Vagina (tissue), 2 donors: Measurements from ENCODE around the gene NHERF1. TPM values are rescaled to one million over a fixed set of nuclear protein-coding genes. Genes with fewer than 3 reads are reported as not detected.

Experiments used
- DNase-seq, 2 donors: peaks; one replicate each; pipeline ENCODE4 v3.0.0-alpha.2; 2017; ENCODE audit errors: extremely low spot score in 2 of 2
- H3K27ac ChIP-seq: fragments of 200-600 bp; sonication (generic); one replicate; pipeline ENCODE4 v1.5.1; 2019
- H3K27me3 ChIP-seq: fragments of 200-600 bp; sonication (generic); one replicate; pipeline ENCODE4 v1.5.1; 2019
- H3K36me3 ChIP-seq, 2 donors: fragments of 200-600 bp; sonication (generic); one replicate each; pipeline ENCODE4 v1.5.1; 2017 to 2019
- H3K4me1 ChIP-seq: fragments of 200-600 bp; sonication (generic); one replicate; pipeline ENCODE4 v1.5.1; 2019
- H3K4me3 ChIP-seq, 2 donors: fragments of 200-600 bp; sonication (generic); 1 replicate in 1 of 2; 2 replicates in 1 of 2; pipeline ENCODE4 v1.5.1; 2016 to 2019
- H3K9me3 ChIP-seq: fragments of 200-600 bp; sonication (generic); one replicate; pipeline ENCODE4 v1.5.1; 2019
- POLR2A ChIP-seq, 2 donors: fragments of 450-650 bp; IDR thresholded peaks; one replicate each; pipeline ENCODE4 v1.6.1; 2017; ENCODE audit warnings: antibody characterized with exemption in 2 of 2, mild to moderate bottlenecking in 2 of 2, moderate library complexity in 2 of 2
- POLR2AphosphoS5 ChIP-seq, 2 donors: sonication (generic); formaldehyde crosslinking; IDR thresholded peaks; one replicate each; pipeline ENCODE4 v1.9.0; 2017; ENCODE audit warnings: antibody characterized with exemption in 2 of 2, mild to moderate bottlenecking in 2 of 2, low read depth in 1 of 2; ENCODE audit not compliant: insufficient read depth in 1 of 2
- intact Hi-C: fragments of 100-400 bp; cut with DNase I; formaldehyde crosslinking; loops from one replicate; pipeline ENCODE4 v1.15.1; 2023
- total RNA-seq: library from RNA; depleted of rRNA; stranded (reverse); fragments of >200 nt; gene quantifications from one replicate; pipeline ENCODE4 v1.2.3, GENCODE V29; 2016
- TF ChIP-seq, protein P1 (sequence below), 3 experiments: fragments of 450-650 bp in 2 of 3; fragments of 200-600 bp in 1 of 3; sonication (generic) in 1 of 3; IDR thresholded peaks; one replicate each; pipeline ENCODE4 v1.5.1; 2017 to 2019; ENCODE audit warnings: antibody characterized with exemption in 3 of 3, mild to moderate bottlenecking in 2 of 3, moderate library complexity in 2 of 3

The NHERF1 gene
- total RNA-seq, 1 donor from 2014 or later: 57.2 TPM

- Histone ChIP-seq H3K4me3 (no peak overlapping the region), H3K27ac (no peak overlapping the region), H3K4me1 (no peaks in the 10 kb centered on the region), H3K36me3 (peaks cover 0 to 23% of the 10 kb centered on the region in 2 donors), H3K9me3 (no peaks in the 10 kb centered on the region), H3K27me3 (no peaks in the 10 kb centered on the region)
- intact Hi-C loops: loop anchor here (5.0 kb wide), 1 partner anchor 72 kb away; no protein-coding TSS in a partner anchor
- TF ChIP-seq, protein P1, sequence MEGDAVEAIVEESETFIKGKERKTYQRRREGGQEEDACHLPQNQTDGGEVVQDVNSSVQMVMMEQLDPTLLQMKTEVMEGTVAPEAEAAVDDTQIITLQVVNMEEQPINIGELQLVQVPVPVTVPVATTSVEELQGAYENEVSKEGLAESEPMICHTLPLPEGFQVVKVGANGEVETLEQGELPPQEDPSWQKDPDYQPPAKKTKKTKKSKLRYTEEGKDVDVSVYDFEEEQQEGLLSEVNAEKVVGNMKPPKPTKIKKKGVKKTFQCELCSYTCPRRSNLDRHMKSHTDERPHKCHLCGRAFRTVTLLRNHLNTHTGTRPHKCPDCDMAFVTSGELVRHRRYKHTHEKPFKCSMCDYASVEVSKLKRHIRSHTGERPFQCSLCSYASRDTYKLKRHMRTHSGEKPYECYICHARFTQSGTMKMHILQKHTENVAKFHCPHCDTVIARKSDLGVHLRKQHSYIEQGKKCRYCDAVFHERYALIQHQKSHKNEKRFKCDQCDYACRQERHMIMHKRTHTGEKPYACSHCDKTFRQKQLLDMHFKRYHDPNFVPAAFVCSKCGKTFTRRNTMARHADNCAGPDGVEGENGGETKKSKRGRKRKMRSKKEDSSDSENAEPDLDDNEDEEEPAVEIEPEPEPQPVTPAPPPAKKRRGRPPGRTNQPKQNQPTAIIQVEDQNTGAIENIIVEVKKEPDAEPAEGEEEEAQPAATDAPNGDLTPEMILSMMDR (IDR thresholded peaks at IDR 0.05): no peak
- TF ChIP-seq POLR2AphosphoS5 (IDR thresholded peaks at IDR 0.05; ENCODE audit: insufficient read depth in 1 of 2, low read depth in 1 of 2): no peak
- no peak for TF ChIP-seq POLR2A (IDR thresholded peaks at IDR 0.05)
- no peak for DNase-seq
These were observed 42.0 kb downstream of the NHERF1 start for GRCh38 chr17:74790161-74791058.

- no peak overlapping the region for H3K4me3 ChIP-seq
- no peaks in the 10 kb centered on the region for H3K27me3 ChIP-seq
- no peak overlapping the region for H3K27ac ChIP-seq
- DNase-seq: no peak
- intact Hi-C loops: loop anchor here (5.0 kb wide), 1 partner anchor 70 kb away; no protein-coding TSS in a partner anchor
- H3K36me3 ChIP-seq: peaks cover 0 to 26% of the 10 kb centered on the region in 2 donors
- H3K9me3 ChIP-seq: no peaks in the 10 kb centered on the region
- no peaks in the 10 kb centered on the region for H3K4me1 ChIP-seq
- TF ChIP-seq POLR2AphosphoS5 (IDR thresholded peaks at IDR 0.05; ENCODE audit: insufficient read depth in 1 of 2, low read depth in 1 of 2): no peak
- TF ChIP-seq, protein P1 (IDR thresholded peaks at IDR 0.05): no peak
- TF ChIP-seq POLR2A (IDR thresholded peaks at IDR 0.05): no peak
These were observed 44.2 kb downstream of the NHERF1 start for GRCh38 chr17:74792586-74793105.

- intact Hi-C loops: no loop called here
- Histone ChIP-seq H3K27me3 (no peaks in the 10 kb centered on the region), H3K4me3 (no peak overlapping the region), H3K36me3 (peaks cover 0 to 15% of the 10 kb centered on the region in 2 donors), H3K4me1 (no peaks in the 10 kb centered on the region), H3K27ac (no peak overlapping the region), H3K9me3 (no peaks in the 10 kb centered on the region)
- TF ChIP-seq, protein P1 (IDR thresholded peaks at IDR 0.05): no peak
- TF ChIP-seq POLR2A (IDR thresholded peaks at IDR 0.05): no peak
- no peak for TF ChIP-seq POLR2AphosphoS5 (IDR thresholded peaks at IDR 0.05; ENCODE audit: insufficient read depth in 1 of 2, low read depth in 1 of 2)
- DNase-seq: no peak
These were observed 47.0 kb downstream of the NHERF1 start for GRCh38 chr17:74795327-74796020.

- H3K9me3 ChIP-seq: no peaks in the 10 kb centered on the region
- intact Hi-C loops: no loop called here
- H3K27ac ChIP-seq: no peak overlapping the region
- H3K36me3 ChIP-seq: peaks cover 0 to 16% of the 10 kb centered on the region in 2 donors
- H3K27me3 ChIP-seq: no peaks in the 10 kb centered on the region
- H3K4me3 ChIP-seq: no peak overlapping the region
- no peaks in the 10 kb centered on the region for H3K4me1 ChIP-seq
- no peak for TF ChIP-seq POLR2AphosphoS5 (IDR thresholded peaks at IDR 0.05; ENCODE audit: insufficient read depth in 1 of 2, low read depth in 1 of 2)
- TF ChIP-seq POLR2A (IDR thresholded peaks at IDR 0.05): no peak
- TF ChIP-seq, protein P1 (IDR thresholded peaks at IDR 0.05): no peak
- DNase-seq: no peak
These were observed 47.8 kb downstream of the NHERF1 start for GRCh38 chr17:74796211-74796610.
